ENCODE results near the gene DNAJC12.
A peak's percentile ranks its signal among the peaks of the same experiment; 100 is the strongest.
"Not testable (repeated sequence)": the region's sequence is repeated elsewhere in the genome, so short reads cannot be mapped to it uniquely, and the experiment has no call there.

DNAJC12 gene

GRCh38 chr10:67839511-67839910, 1.5 kb upstream of the DNAJC12 start:
- not testable (repeated sequence) for DNase-seq (ENCODE audit: low spot score)

- DNase-seq (ENCODE audit: low spot score): no peak
Observed at GRCh38 chr10:67836972-67837371, 1.0 kb downstream of the DNAJC12 start.

DNA sequence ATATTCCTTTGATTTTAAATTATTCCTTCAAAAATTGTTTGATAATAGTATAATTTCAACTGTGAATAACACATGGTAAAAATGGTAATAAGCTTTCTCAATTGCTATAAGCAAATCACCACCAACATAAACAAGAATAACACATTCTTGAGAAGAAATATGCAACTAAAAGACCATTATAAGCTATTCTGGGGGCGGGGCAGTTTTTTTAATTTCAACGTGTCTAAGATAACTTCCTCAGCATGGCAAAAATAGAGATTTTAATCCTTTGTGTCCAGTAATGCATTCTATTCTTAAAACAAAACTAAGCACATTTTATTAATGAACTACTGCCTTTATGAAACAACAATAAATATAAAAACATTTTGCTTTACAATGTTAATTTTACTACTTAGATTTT, 1.5 kb downstream of the DNAJC12 start:
- DNase-seq (ENCODE audit: low spot score): no peak

GRCh38 chr10:67835541-67836394, 2.2 kb downstream of the DNAJC12 start:
- DNase-seq (ENCODE audit: low spot score): not testable (repeated sequence)

DNA sequence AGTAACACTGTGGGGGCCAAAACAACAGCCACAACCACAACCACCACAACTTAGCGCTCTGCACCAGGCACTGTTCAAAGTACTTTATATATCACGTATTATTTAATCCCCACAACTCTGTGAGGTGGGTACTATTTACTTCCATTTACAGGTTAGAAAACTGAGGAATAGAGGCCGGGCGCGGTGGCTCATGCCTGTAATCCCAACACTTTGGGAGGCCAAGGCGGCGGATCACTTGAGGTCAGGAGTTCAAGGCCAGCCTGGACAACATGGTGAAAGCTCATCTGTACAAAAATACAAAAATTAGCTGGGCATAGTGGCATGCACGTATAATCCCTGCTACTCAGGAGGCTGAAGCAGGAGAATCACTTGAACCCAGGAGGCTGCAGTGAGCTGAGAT, 3.6 kb downstream of the DNAJC12 start:
- no peak for DNase-seq (ENCODE audit: low spot score)

- no peak for DNase-seq (ENCODE audit: low spot score)
Observed at GRCh38 chr10:67827811-67828210, 10.2 kb downstream of the DNAJC12 start.

GRCh38 chr10:67819768-67820204, 18.2 kb downstream of the DNAJC12 start:
- DNase-seq (ENCODE audit: low spot score): peak; percentile 30

GRCh38 chr10:67818323-67818722, 19.7 kb downstream of the DNAJC12 start:
- peak; percentile 14 for DNase-seq (ENCODE audit: low spot score)

GRCh38 chr10:67816719-67817118, 21.3 kb downstream of the DNAJC12 start:
- DNase-seq (ENCODE audit: low spot score): no peak

GRCh38 chr10:67815571-67816059, 22.4 kb downstream of the DNAJC12 start:
- DNase-seq (ENCODE audit: low spot score): no peak

- no peak for DNase-seq (ENCODE audit: low spot score)
Observed at GRCh38 chr10:67812007-67812406, 26.0 kb downstream of the DNAJC12 start.

DNA sequence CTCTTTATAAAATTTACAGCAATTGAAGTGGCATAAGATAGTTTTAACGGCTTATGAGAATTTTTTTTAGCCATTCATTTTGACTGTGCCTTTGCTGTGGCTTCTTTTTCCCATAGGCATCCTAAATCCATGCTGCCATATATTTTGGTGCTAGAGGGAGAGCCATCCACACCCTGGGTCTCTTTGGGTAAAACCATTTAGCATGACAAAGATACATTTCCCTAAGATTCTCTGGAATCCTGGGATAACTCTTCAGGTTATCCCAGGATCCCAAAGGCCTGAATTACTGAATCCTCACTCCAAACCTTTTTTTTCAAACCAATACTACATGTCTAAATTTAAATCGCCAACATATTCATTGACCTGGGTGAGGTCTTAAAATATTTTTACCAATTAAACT, 28.9 kb downstream of the DNAJC12 start:
- no peak for DNase-seq (ENCODE audit: low spot score)

DNA sequence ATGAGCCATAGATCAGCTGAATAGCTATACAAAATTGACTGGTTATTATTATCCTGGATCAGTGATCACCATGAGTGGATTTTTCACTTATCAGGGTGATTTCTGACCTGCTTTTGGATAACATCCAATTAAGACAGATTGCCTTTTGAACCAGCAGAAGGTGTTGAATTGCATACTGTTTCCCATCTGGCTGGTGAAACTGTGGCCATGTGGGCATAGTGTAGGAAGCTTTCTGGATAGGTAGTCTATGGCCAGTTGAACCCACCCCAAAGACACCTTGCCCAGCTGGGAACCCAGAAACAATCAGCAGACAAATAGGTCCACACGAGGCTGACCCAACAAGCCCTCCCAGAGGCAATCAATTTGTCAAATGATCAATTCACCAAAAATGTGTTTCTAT, 29.3 kb downstream of the DNAJC12 start:
- DNase-seq (ENCODE audit: low spot score): no peak

GRCh38 chr10:67807855-67808456, 30.0 kb downstream of the DNAJC12 start:
- no peak for DNase-seq (ENCODE audit: low spot score)

- no peak for DNase-seq (ENCODE audit: low spot score)
Observed at GRCh38 chr10:67804395-67804678, 33.7 kb downstream of the DNAJC12 start.

DNA sequence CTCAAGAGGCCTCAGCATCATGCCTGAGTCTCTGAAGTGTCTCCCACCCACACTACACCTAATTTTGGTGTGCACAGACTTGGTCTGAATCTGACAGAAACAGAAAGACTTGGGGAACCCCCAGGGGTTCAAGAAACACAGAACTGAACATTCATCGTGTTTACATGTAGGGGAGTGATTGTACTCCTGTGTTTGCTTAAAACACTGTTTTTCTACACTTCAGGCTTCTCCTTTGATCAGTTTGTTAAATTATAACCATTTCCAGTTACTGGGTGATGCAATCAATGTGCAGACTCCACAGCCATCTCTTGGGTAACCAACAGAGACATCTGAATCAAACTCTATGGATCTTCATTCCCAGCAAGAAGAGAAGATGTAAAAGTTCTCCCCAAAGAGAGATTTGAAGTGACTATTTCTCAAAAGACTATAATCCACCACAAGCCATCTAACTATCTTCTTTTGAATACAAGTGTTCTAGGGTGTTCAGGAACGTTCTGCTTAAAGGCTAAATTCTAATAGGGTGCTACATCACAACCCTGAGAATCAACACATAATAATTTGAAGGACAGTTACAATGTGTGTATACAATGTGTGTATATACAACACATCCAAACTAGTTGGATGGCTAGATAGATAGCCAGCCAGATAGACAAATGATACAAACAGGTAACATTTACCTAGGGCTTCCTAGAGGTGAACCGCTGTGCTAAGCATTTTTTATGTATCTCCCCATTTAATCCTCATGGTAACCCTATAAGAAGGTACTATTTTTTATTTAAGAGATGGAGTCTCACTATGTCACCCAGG, 34.2 kb downstream of the DNAJC12 start:
- no peak for DNase-seq (ENCODE audit: low spot score)

GRCh38 chr10:67802767-67803538, 35.0 kb downstream of the DNAJC12 start:
- DNase-seq (ENCODE audit: low spot score): no peak

GRCh38 chr10:67801118-67801517, 36.9 kb downstream of the DNAJC12 start:
- DNase-seq (ENCODE audit: low spot score): no peak

GRCh38 chr10:67794909-67795460, 43.0 kb downstream of the DNAJC12 start:
- no peak for DNase-seq (ENCODE audit: low spot score)

- no peak for DNase-seq (ENCODE audit: low spot score)
Observed at GRCh38 chr10:67794256-67794655, 43.7 kb downstream of the DNAJC12 start.

DNA sequence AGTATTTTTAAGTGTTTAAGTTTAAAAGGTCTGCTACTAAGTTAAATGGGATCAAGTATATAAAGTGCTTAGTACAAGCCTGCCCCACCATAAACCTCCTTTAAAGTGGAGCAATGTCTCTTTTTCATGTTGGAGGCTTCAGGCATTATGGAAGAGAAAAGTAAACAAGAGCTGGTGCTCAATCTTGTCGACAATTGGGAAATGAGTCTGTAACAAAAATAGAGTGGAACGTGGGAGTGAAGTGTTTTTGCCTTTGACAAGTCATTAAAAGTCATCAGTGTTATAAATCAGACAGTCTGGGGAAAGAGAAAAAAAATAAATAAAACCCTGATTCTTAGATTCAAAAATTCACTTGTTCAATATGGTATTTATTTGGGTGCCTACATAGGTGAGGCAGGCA, 44.7 kb downstream of the DNAJC12 start:
- DNase-seq (ENCODE audit: low spot score): no peak

DNA sequence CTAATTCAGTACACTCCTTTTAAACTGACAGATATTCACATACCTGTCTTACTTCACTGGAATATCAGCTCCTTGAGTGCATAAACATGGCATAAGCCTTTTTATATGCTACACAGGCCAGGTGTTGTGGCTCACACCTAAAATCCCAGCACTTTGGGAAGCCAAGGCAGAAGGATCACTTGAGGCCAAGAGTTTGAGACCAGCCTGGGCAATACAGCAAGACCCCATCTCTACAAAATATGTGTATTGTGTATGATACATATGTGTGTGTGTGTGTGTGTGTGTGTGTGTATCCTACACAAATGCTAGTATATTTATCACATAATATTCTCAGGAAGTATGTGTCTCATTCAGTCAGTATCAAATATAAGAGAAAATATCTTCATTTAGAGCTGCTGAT, 45.3 kb downstream of the DNAJC12 start:
- DNase-seq (ENCODE audit: low spot score): no peak

All from AG20443 (cell line).